Suprapubic skin (tissue), 4 donors: ENCODE measurements around the gene TMEM126B.

ENCODE experiments used
- CTCF ChIP-seq, 2 donors: fragments of 200-600 bp in 1 of 2; fragments of 450-650 bp in 1 of 2; sonication (generic) in 1 of 2; IDR thresholded peaks; one replicate each; pipeline ENCODE4 v1.5.1; 2016 to 2019; ENCODE audit warnings: antibody characterized with exemption in 2 of 2, mild to moderate bottlenecking in 1 of 2, moderate library complexity in 1 of 2
- POLR2A ChIP-seq, 2 donors: fragments of 450-650 bp; IDR thresholded peaks; one replicate each; pipeline ENCODE4 v1.6.1; 2017; ENCODE audit warnings: antibody characterized with exemption in 2 of 2, mild to moderate bottlenecking in 2 of 2, moderate library complexity in 2 of 2
- POLR2AphosphoS5 ChIP-seq, 3 donors: sonication (generic); formaldehyde crosslinking; IDR thresholded peaks; one replicate each; pipeline ENCODE4 v1.6.1; 2017; ENCODE audit warnings: antibody characterized with exemption in 3 of 3

- no peak for TF ChIP-seq POLR2AphosphoS5 (IDR thresholded peaks at IDR 0.05)
- TF ChIP-seq POLR2A (IDR thresholded peaks at IDR 0.05): no peak
- TF ChIP-seq CTCF (IDR thresholded peaks at IDR 0.05): no peak
These were observed 37.3 kb downstream of the TMEM126B start for GRCh38 chr11:85665733-85666132.
